CD4-positive, alpha-beta T cell treated with Interleukin-10 for 1 hour (primary cell): ENCODE results near the gene SFN.
A peak's percentile ranks its signal among the peaks of the same experiment; 100 is the strongest.
"Not testable (repeated sequence)": the region's sequence is repeated elsewhere in the genome, so short reads cannot be mapped to it uniquely, and the experiment has no call there.

ENCODE experiments used
- DNase-seq: peaks from one replicate; pipeline ENCODE4 v3.0.0-alpha.2; 2020

The SFN gene

DNA sequence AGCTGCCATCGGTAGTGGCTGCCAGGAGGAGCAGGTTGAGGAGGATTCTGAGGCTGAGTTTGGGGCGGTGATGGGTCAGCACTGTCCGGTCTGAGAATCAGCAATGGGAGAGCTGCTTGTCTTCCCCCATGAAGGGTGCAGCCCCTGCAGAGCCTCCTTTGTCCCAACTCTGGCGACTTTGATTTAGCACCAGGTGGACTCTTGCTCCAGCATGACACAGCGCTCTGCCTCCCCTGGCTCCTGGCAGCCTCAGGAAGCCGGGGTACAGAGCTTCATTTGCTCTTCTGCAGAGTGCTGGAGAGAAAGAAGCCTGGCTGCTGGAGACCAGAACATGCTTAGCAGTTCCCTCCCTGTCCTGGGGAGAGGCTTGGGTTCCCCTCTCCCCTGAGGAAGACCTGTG is 23.2 kb upstream of the SFN start:
- no peak for DNase-seq

DNA sequence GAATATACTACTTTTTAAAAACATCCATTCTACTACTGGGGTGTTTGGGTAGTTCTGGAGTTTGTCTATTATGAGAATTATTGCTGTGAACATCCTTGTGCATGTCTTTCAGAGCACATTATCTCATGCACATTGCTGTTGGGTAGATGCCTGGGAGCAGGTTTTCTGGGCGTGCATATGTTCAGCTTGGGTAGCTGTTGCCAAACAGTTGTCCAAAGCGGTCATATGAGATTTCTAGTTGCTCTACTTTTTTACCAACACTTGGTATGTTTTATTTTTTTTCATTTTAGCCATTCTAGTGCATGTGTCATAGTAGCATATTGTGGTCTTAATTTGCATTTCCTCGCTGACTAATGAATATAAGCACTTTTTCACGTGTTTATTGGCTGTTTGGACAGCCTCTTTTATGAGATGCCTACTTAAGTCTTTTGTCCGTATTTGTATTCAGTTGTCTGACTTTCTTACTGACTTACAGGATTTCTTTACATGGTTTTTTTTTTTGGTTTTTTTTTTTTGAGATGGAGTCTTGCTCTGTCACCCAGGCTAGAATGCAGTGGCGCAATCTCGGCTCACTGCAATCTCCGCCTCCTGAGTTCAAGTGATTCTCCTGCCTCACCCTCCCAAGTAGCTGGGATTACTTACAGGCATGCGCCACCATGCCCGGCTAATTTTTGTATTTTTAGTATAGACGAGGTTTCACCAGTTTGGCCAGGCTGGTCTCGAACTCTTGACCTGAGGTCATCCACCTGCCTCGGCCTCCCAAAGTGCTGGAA is 18.3 kb upstream of the SFN start:
- DNase-seq = no peak

DNA sequence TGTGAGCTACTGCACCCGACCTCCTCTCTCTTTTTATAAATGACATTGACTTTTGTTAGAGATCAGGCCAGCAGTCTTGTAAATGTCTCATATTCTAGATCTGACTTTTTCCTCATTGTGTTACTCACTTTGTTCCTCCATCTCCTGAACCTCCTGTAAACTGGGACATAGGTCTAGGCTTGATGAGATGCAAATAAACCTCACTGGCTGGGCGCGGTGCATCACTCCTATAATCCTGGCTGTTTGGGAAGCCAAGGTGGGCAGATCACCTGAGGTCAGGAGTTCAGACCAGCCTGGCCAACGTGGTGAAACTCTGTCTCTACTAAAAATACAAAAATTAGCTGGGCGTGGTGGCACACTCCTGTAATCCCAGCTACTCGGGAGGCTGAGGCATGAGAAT is 15.1 kb upstream of the SFN start:
- DNase-seq = not testable (repeated sequence)

DNA sequence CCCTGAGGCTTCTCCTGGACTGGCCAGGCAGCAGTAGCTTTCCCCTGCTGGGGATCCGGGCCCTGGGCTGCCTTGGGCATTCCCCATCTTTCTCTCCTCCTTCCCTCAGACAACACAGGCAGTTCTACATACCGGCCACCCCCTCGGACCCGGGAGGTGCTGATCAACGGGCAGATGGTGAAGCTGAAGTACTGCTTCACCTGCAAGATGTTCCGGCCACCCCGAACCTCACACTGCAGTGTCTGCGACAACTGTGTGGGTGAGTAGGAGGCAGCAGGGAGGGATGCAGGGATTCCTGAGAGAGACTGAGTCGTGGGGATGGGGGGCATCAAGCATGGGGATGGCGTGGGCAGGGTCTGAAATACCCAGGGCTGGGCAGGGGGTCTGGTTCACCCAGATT is 14.4 kb upstream of the SFN start:
- DNase-seq = no peak

DNA sequence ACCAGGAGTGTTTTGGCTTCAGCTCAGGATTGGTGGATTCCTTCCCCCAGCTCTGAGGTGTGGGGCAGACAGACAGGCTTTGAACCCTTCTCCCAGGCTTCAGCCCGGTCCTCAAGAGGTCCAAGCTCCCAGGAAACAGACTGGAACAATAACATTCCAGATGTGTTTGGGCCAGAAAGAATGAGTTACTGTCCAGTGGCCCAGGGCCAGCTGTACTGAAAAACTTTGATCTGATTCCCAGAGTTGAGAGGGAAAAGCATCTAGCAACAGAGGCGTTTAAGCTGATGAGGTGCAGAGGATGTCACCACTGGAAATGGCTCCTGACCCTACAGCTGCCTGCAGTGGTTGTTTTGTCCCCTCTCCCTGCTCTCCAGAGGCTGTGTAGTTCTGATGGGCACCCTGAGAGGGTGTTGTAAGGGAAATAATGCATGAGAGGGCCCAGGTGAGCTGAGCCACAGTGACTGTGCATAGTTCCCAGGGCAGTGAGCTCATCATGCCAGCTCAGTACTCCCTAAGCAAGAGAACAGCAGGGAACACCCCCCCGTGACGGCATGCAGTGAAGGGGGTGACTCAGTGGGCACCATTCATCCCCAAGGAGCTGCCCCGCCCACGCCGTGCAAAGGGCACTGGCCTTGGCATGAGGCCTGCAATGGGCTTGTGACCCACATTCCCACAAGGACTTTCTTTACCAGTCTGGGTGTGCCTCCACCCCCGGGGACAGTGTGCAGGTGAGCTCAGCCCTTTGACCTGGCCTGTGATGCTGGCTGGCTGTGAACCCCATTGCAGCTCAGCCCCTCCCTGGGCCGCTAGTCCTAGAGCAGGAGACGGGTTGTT is 13.8 kb upstream of the SFN start:
- DNase-seq = no peak

DNA sequence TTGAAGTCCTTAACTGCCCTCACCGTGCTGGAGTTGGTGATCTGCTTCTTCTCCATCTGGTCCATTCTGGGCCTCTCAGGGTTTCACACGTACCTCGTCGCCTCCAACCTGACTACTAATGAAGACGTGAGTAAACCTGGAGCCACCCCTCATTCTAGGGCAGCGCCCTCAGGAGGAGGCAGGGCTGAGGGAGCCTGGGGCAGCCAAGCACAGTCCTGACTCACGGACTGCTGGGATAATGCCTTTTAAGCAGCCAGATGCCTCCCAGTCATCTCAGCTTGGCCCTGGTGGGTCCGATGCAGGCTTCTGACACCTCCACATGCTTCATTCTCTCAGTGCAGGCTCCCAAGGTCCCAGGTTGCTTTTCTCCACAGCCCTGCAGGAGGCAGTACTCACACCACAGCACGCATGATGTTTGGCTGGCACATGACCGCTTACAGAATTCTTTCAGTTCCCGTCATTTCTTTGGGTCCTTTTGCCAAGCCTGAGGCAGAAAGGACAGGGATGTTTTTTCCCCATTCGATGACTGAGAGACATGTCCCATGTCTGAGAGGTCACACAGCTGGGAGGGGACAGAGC is 11.8 kb upstream of the SFN start:
- DNase-seq = no peak

- DNase-seq = no peak
Observed at GRCh38 chr1:26852701-26853100, 10.2 kb upstream of the SFN start.

GRCh38 chr1:26853156-26853555 is 9.8 kb upstream of the SFN start:
- DNase-seq = peak; percentile 83

GRCh38 chr1:26853600-26853999 is 9.3 kb upstream of the SFN start:
- DNase-seq = no peak

DNA sequence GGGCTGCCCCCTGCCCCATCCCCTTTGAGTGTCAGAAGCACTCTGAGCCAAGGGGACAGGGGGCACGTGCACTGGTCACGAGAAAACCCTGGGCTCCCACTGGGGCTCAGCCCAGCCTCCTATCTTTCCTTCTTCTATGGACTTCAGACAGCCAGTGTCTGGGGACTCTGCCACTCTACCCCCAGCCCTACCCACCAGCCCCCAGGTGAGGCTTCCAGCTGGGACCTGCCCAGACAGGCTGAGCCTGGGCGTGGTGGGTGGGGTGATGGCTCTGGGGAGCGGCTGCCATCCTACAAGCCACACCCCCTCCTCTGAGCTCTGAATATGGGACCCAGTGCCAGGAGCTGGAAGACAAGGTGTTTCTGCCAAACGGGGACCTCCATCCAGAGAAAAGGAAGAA is 8.0 kb upstream of the SFN start:
- no peak for DNase-seq

- DNase-seq = no peak
Observed at GRCh38 chr1:26855636-26856035, 7.3 kb upstream of the SFN start.

GRCh38 chr1:26856181-26856580 is 6.8 kb upstream of the SFN start:
- no peak for DNase-seq

DNA sequence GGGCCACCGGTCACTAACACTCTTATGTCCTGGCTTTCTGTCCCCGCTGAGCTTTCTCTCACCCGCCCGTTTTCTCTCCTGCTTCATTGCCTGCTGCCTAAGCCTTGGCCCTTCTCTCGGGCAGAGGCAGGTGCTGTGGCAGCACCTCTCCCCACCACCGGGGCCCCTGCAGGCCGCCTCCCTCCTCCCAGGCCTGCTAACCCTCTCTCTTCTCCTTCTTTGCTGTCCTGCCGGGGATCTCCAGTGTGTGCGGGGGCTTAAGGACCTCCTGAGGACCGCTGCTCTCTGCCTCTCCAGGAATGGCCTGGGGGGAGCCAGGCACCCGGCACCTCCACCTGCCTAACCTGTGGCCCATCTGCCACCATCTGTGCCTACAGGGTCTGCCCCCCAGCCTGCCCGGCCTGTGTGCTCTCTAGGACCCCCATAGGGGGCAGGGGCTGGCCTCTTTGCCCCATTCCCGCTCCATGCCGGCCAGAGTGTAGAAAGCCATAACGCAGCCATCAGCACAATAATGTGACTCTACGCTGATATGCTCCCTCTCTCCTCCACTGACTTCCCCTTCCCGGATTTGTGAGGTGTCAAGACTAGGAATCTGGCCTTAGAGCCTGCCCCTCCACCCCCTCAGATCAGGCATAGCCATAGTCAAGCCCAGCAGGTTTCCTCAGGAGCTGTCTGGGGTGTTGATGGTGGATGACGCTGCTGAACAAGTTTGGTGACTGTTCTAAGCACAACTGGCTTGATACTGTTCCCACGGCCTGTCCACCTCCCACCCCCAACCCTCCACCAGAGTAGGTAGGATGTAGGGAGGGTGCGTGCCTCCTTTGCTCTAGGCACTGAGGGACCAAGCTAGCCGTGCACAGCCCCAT is 6.1 kb upstream of the SFN start:
- no peak for DNase-seq

GRCh38 chr1:26857473-26858060 is 5.4 kb upstream of the SFN start:
- DNase-seq = no peak

GRCh38 chr1:26858160-26858559 is 4.8 kb upstream of the SFN start:
- no peak for DNase-seq

- DNase-seq = no peak
Observed at GRCh38 chr1:26858891-26859640, 3.9 kb upstream of the SFN start.

DNA sequence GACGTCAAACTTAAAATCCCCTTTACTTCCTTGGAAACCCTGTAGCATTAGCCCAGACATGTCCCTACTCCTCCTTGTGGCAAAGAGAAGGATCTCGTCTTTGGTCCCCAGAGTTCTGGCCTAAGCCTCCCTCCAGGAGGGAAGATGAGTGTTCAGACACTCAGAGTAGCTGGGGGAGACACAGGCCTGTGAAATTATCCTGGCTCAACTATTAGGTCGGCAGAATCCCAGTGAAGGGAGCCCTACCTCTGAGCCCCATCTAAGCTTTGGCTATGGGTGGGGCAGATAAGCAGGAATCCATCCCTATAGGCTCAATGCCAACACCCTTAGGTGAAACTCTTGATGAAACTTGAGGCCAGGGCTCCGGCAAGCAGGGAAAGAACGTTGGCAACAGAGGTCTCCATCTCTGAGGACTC is 1.7 kb upstream of the SFN start:
- no peak for DNase-seq

DNA sequence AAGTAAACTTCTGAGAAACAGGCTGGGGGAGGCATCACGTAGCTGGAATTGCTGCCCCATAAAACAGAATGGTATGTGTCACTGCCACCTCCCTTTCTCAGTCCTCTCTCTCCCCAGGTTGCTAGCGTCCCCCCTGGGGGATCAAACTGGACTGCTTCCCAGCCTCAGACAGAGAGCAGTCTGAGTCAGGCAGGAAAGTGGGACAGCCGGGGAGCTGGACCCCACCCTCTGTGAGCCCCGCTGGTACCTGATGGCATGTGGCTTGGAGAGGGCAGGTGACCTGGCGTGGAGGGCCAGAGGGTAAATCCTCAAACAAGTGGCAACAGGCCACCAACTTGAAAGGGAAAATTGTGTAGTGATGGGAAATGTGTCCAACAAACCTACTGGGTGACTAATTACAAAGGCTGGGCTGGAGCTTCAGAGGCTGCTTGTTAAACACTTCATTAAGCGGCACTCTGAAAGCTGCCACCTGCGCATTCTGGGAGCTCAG is 1.0 kb upstream of the SFN start:
- no peak for DNase-seq

GRCh38 chr1:26863685-26864077 is 732 bp downstream of the SFN start:
- DNase-seq = no peak

DNA sequence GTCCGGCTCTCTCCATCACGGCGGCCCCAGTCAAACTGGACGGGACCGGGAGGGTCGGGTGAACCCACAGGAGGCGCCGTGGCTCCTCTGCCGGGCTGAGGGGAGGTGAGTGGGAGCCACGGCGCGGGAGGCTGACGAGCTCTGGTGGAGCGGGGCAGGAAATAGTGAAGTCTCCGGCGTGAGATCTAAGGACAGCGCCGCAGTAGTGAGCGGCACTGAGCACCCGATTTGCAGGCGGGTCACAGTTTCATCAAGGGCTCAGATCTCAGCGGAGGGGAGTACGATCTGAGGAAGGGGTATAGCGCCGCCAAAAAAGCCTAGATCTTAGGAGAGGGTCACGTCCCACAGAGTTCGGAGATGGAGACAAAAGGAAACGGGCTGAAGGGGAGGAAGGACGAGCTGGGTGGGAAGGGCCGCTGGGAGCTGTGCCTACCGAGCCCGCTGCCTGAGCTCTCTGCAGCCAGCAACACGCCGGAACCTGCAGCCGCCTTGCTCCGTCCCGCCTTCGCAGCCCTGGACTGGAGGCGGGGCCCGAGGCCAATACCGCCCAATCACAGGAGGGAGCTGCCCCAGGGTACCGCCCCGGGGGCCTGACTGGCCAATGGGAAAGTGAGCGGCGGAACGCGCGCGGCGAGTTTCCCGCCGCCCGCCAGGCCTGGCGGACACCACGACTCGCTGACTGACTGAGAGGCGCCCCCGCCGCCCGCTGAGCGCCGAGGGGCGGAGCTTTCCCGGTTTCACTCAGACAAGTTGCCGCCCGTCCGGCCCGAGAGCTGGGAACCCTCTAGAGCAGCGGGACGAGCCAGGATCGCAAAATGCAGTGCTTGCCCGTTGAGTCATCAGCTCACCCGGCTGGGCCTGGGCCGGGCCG is 1.9 kb downstream of the SFN start:
- DNase-seq = peak; percentile 97

GRCh38 chr1:26873097-26873496 is 10.1 kb downstream of the SFN start:
- DNase-seq = not testable (repeated sequence)
